ENCODE measurements around the gene GRIN2C. TPM values are rescaled to one million over a fixed set of nuclear protein-coding genes. Genes with fewer than 3 reads are reported as not detected.

GRIN2C gene
- total RNA-seq, 1 donor from 2014 or later, result 1.0 TPM

- no peaks in the 10 kb centered on the region for H3K9me3 Mint-ChIP-seq (ENCODE audit: unreplicated experiment)
- H3K4me3 ChIP-seq (ENCODE audit: insufficient read depth, low read depth, low read length), result no peak overlapping the region
- H3K27ac ChIP-seq (ENCODE audit: low read depth, low read length), result no peak overlapping the region
- H3K36me3 Mint-ChIP-seq (ENCODE audit: low read depth, unreplicated experiment), result no peaks in the 10 kb centered on the region
- H3K27me3 ChIP-seq (ENCODE audit: insufficient read depth, low read length), result peaks cover 7% of the 10 kb centered on the region
- H3K9ac ChIP-seq (ENCODE audit: low read length), result no peak overlapping the region
- no peaks in the 10 kb centered on the region for H3K79me2 ChIP-seq (ENCODE audit: insufficient read depth, low read length)
- H3K4me1 Mint-ChIP-seq (ENCODE audit: low read depth, unreplicated experiment), result no peaks in the 10 kb centered on the region
- no peak for TF ChIP-seq EZH2 (IDR thresholded peaks at IDR 0.05; ENCODE audit: insufficient read depth, low read length)
- TF ChIP-seq CTCF (IDR thresholded peaks at IDR 0.05; ENCODE audit: insufficient read depth, low read depth, low read length), result no peak
- no peaks in the 10 kb centered on the region for H4K20me1 ChIP-seq (ENCODE audit: insufficient read depth, low read length)
- H3K36me3 ChIP-seq (ENCODE audit: insufficient read depth, low read length), result no peaks in the 10 kb centered on the region
- peaks cover 33% of the 10 kb centered on the region for H3K27me3 Mint-ChIP-seq (ENCODE audit: low read depth, unreplicated experiment)
- no peaks in the 10 kb centered on the region for H3K4me1 ChIP-seq (ENCODE audit: insufficient read depth, low read length)
- H3K4me3 Mint-ChIP-seq (ENCODE audit: unreplicated experiment), result no peak overlapping the region
- no peak overlapping the region for H3K4me2 ChIP-seq (ENCODE audit: low read length)
- H2AFZ ChIP-seq (ENCODE audit: low read depth, low read length), result no peak overlapping the region
- DNase-seq (ENCODE audit: low read depth) (no peak), FAIRE-seq (no peak)
- no peaks in the 10 kb centered on the region for H3K9me3 ChIP-seq (ENCODE audit: insufficient read depth, low read depth, low read length)
- no peak overlapping the region for H3K27ac Mint-ChIP-seq (ENCODE audit: unreplicated experiment)
These were observed 19.6 kb upstream of the GRIN2C start for GRCh38 chr17:74879308-74879707.

GRCh38 chr17:74878658-74879057 is 19.0 kb upstream of the GRIN2C start:
- no peak for DNase-seq (ENCODE audit: low read depth)
- H3K4me3 ChIP-seq (ENCODE audit: insufficient read depth, low read depth, low read length), result no peak overlapping the region
- no peak overlapping the region for H3K27ac Mint-ChIP-seq (ENCODE audit: unreplicated experiment)
- H3K4me3 Mint-ChIP-seq (ENCODE audit: unreplicated experiment), result no peak overlapping the region
- H3K4me1 ChIP-seq (ENCODE audit: insufficient read depth, low read length), result no peaks in the 10 kb centered on the region
- peaks cover 7% of the 10 kb centered on the region for H3K27me3 ChIP-seq (ENCODE audit: insufficient read depth, low read length)
- no peaks in the 10 kb centered on the region for H4K20me1 ChIP-seq (ENCODE audit: insufficient read depth, low read length)
- FAIRE-seq, result no peak
- no peaks in the 10 kb centered on the region for H3K36me3 ChIP-seq (ENCODE audit: insufficient read depth, low read length)
- H3K4me1 Mint-ChIP-seq (ENCODE audit: low read depth, unreplicated experiment), result no peaks in the 10 kb centered on the region
- no peaks in the 10 kb centered on the region for H3K9me3 Mint-ChIP-seq (ENCODE audit: unreplicated experiment)
- peaks cover 33% of the 10 kb centered on the region for H3K27me3 Mint-ChIP-seq (ENCODE audit: low read depth, unreplicated experiment)
- no peaks in the 10 kb centered on the region for H3K36me3 Mint-ChIP-seq (ENCODE audit: low read depth, unreplicated experiment)
- H3K9ac ChIP-seq (ENCODE audit: low read length), result no peak overlapping the region
- H3K79me2 ChIP-seq (ENCODE audit: insufficient read depth, low read length), result no peaks in the 10 kb centered on the region
- H3K4me2 ChIP-seq (ENCODE audit: low read length), result no peak overlapping the region
- no peak overlapping the region for H2AFZ ChIP-seq (ENCODE audit: low read depth, low read length)
- H3K9me3 ChIP-seq (ENCODE audit: insufficient read depth, low read depth, low read length), result no peaks in the 10 kb centered on the region
- TF ChIP-seq CTCF (IDR thresholded peaks at IDR 0.05; ENCODE audit: insufficient read depth, low read depth, low read length) (no peak), EZH2 (IDR thresholded peaks at IDR 0.05; ENCODE audit: insufficient read depth, low read length) (no peak)
- no peak overlapping the region for H3K27ac ChIP-seq (ENCODE audit: low read depth, low read length)

GRCh38 chr17:74877592-74878548 is 18.2 kb upstream of the GRIN2C start:
- H2AFZ ChIP-seq (ENCODE audit: low read depth, low read length), result no peak overlapping the region

More at GRCh38 chr17:74877592-74878548, 18.2 kb upstream of the GRIN2C start:
- Mint-ChIP-seq H3K36me3 (ENCODE audit: low read depth, unreplicated experiment) (no peaks in the 10 kb centered on the region), H3K27ac (ENCODE audit: unreplicated experiment) (no peak overlapping the region), H3K4me1 (ENCODE audit: low read depth, unreplicated experiment) (no peaks in the 10 kb centered on the region), H3K27me3 (ENCODE audit: low read depth, unreplicated experiment) (peaks cover 28% of the 10 kb centered on the region), H3K9me3 (ENCODE audit: unreplicated experiment) (no peaks in the 10 kb centered on the region), H3K4me3 (ENCODE audit: unreplicated experiment) (no peak overlapping the region)
- Histone ChIP-seq H3K79me2 (ENCODE audit: insufficient read depth, low read length) (no peaks in the 10 kb centered on the region), H3K4me2 (ENCODE audit: low read length) (no peak overlapping the region), H3K36me3 (ENCODE audit: insufficient read depth, low read length) (no peaks in the 10 kb centered on the region), H4K20me1 (ENCODE audit: insufficient read depth, low read length) (no peaks in the 10 kb centered on the region), H3K27ac (ENCODE audit: low read depth, low read length) (no peak overlapping the region), H3K4me3 (ENCODE audit: insufficient read depth, low read depth, low read length) (no peak overlapping the region), H3K27me3 (ENCODE audit: insufficient read depth, low read length) (peaks cover 7% of the 10 kb centered on the region), H3K9ac (ENCODE audit: low read length) (no peak overlapping the region), H3K4me1 (ENCODE audit: insufficient read depth, low read length) (no peaks in the 10 kb centered on the region), H3K9me3 (ENCODE audit: insufficient read depth, low read depth, low read length) (no peaks in the 10 kb centered on the region)
- no peak for TF ChIP-seq CTCF (IDR thresholded peaks at IDR 0.05; ENCODE audit: insufficient read depth, low read depth, low read length)
- no peak for TF ChIP-seq EZH2 (IDR thresholded peaks at IDR 0.05; ENCODE audit: insufficient read depth, low read length)
- no peak for FAIRE-seq
- no peak for DNase-seq (ENCODE audit: low read depth)
